Kidney tubule cell (primary cell): ENCODE data around the gene LRRC31.

Source experiments
- DNase-seq: peaks from one replicate; pipeline ENCODE4 v3.0.0-alpha.2; 2018; ENCODE audit warnings: low spot score

The LRRC31 gene

GRCh38 chr3:169863458-169863899, 6.3 kb downstream of the LRRC31 start:
- DNase-seq = peak; percentile 86

GRCh38 chr3:169861871-169862270, 7.9 kb downstream of the LRRC31 start:
- DNase-seq = no peak

GRCh38 chr3:169857811-169858210, 11.9 kb downstream of the LRRC31 start:
- DNase-seq = no peak

- no peak for DNase-seq
These were observed 14.2 kb downstream of the LRRC31 start for GRCh38 chr3:169855514-169855913.

- DNase-seq = no peak
These were observed 19.1 kb downstream of the LRRC31 start for GRCh38 chr3:169850618-169851017.

GRCh38 chr3:169848741-169849140, 21.0 kb downstream of the LRRC31 start:
- no peak for DNase-seq

- no peak for DNase-seq
These were observed 21.8 kb downstream of the LRRC31 start for GRCh38 chr3:169847896-169848295.

GRCh38 chr3:169846458-169847193, 23.1 kb downstream of the LRRC31 start:
- peak; percentile 98 for DNase-seq

GRCh38 chr3:169842960-169843359, 26.8 kb downstream of the LRRC31 start:
- DNase-seq = no peak

- DNase-seq = peak; percentile 59
These were observed 28.6 kb downstream of the LRRC31 start for GRCh38 chr3:169841171-169841570.

- no peak for DNase-seq
These were observed 31.2 kb downstream of the LRRC31 start for GRCh38 chr3:169838511-169839030.

- no peak for DNase-seq
These were observed 32.8 kb downstream of the LRRC31 start for GRCh38 chr3:169836942-169837275.

- DNase-seq = peak; percentile 26
These were observed 33.4 kb downstream of the LRRC31 start for GRCh38 chr3:169836078-169836941.

- DNase-seq = no peak
These were observed 34.2 kb downstream of the LRRC31 start for GRCh38 chr3:169835533-169835932.

GRCh38 chr3:169827712-169828111, 42.0 kb downstream of the LRRC31 start:
- DNase-seq = no peak

GRCh38 chr3:169825316-169825715, 44.4 kb downstream of the LRRC31 start:
- no peak for DNase-seq

- no peak for DNase-seq
These were observed 46.8 kb downstream of the LRRC31 start for GRCh38 chr3:169822983-169823382.

GRCh38 chr3:169822540-169822939, 47.2 kb downstream of the LRRC31 start:
- no peak for DNase-seq

- DNase-seq = no peak
These were observed 47.6 kb downstream of the LRRC31 start for GRCh38 chr3:169822091-169822490.

GRCh38 chr3:169818316-169818715, 51.4 kb downstream of the LRRC31 start:
- peak; percentile 72 for DNase-seq

- no peak for DNase-seq
These were observed 54.1 kb downstream of the LRRC31 start for GRCh38 chr3:169815590-169816150.

GRCh38 chr3:169813757-169814517, 55.8 kb downstream of the LRRC31 start:
- peak; percentile 43 for DNase-seq
